Fibroblast of lung (primary cell): ENCODE results near the gene C10orf62. TPM values are rescaled to one million over a fixed set of nuclear protein-coding genes. Genes with fewer than 3 reads are reported as not detected.
A peak's percentile ranks its signal among the peaks of the same experiment; 100 is the strongest.

Experiments used
- DNase-seq, 2 donors: peaks; one replicate each; pipeline versions ENCODE4 v3.0.0 to v3.0.0-alpha.2; 2010; ENCODE audit warnings: low read depth in 2 of 2
- H2AFZ ChIP-seq: 2 replicates; pipeline ENCODE4 v1.5.1; 2012; ENCODE audit warnings: low read length, control low read depth, inconsistent platforms
- H3K27ac ChIP-seq: 2 replicates; pipeline ENCODE4 v1.5.1; 2011; ENCODE audit warnings: low read length, control low read depth; ENCODE audit not compliant: insufficient read depth
- H3K27me3 ChIP-seq: 2 replicates; pipeline ENCODE4 v1.5.1; 2011; ENCODE audit warnings: mild to moderate bottlenecking, low read length; ENCODE audit not compliant: control insufficient read depth, insufficient read depth
- H3K36me3 ChIP-seq: 2 replicates; pipeline ENCODE4 v1.5.1; 2011; ENCODE audit warnings: low read length; ENCODE audit not compliant: control insufficient read depth, insufficient read depth
- H3K4me1 ChIP-seq: 2 replicates; pipeline ENCODE4 v1.5.1; 2011; ENCODE audit warnings: low read length; ENCODE audit not compliant: control insufficient read depth, insufficient read depth; ENCODE audit errors: extremely low read depth
- H3K4me2 ChIP-seq: 2 replicates; pipeline ENCODE4 v1.5.1; 2011; ENCODE audit warnings: low read length, control low read depth; ENCODE audit not compliant: insufficient read depth; ENCODE audit errors: extremely low read depth
- H3K4me3 ChIP-seq, 4 experiments: fragments of 200-600 bp in 1 of 4; sonication (generic) in 1 of 4; replicated peaks in 1 of 4; 2 replicates each; pipeline ENCODE4 v1.5.1; 2011 to 2016; ENCODE audit warnings: low read length in 4 of 4, low read depth in 3 of 4, mild to moderate bottlenecking in 3 of 4, control low read depth in 2 of 4, inconsistent platforms in 1 of 4, mixed read lengths in 1 of 4; ENCODE audit not compliant: insufficient read depth in 1 of 4; ENCODE audit errors: control extremely low read depth in 1 of 4
- H3K79me2 ChIP-seq: 2 replicates; pipeline ENCODE4 v1.5.1; 2012; ENCODE audit warnings: mild to moderate bottlenecking, low read length, inconsistent platforms; ENCODE audit not compliant: control insufficient read depth, insufficient read depth
- H3K9ac ChIP-seq: 2 replicates; pipeline ENCODE4 v1.5.1; 2011; ENCODE audit warnings: mild to moderate bottlenecking, low read length, control low read depth; ENCODE audit not compliant: insufficient read depth
- H3K9me3 ChIP-seq: 2 replicates; pipeline ENCODE4 v1.5.1; 2012; ENCODE audit warnings: low read depth, low read length; ENCODE audit not compliant: control insufficient read depth, insufficient read depth
- H4K20me1 ChIP-seq: 2 replicates; pipeline ENCODE4 v1.5.1; 2011; ENCODE audit warnings: low read length; ENCODE audit not compliant: control insufficient read depth, insufficient read depth; ENCODE audit errors: extremely low read depth
- CTCF ChIP-seq, 2 donors: IDR thresholded peaks in 1 of 2; conservative IDR thresholded peaks in 1 of 2; 1 replicate in 1 of 2; 2 replicates in 1 of 2; pipeline ENCODE4 v1.5.1; 2011 to 2012; ENCODE audit warnings: low read length in 2 of 2, control low read depth in 1 of 2, inconsistent platforms in 1 of 2, low read depth in 1 of 2, mild to moderate bottlenecking in 1 of 2
- EZH2 ChIP-seq: IDR thresholded peaks from 2 replicates; pipeline ENCODE4 v1.5.1; 2012; ENCODE audit warnings: low read length, control low read depth, mild to moderate bottlenecking; ENCODE audit errors: missing control alignments
- polyA plus RNA-seq, 2 donors: library from polyadenylated mRNA; depleted of rRNA in 1 of 2; stranded (reverse) in 1 of 2; unstranded in 1 of 2; fragments of >200 nt; gene quantifications; 2 replicates each; pipeline ENCODE4 v1.2.1, GENCODE V29; 2011 to 2012; ENCODE audit warnings: missing spikeins in 1 of 2
- total RNA-seq: library from RNA; depleted of rRNA; stranded (reverse); fragments of >200 nt; gene quantifications from 2 replicates; pipeline ENCODE4 v1.2.1, GENCODE V29; 2014

C10orf62 gene
- total and polyA plus RNA-seq, 2 donors (not counting 1 experiment from before 2014, with no cell fraction given): not detected

DNA sequence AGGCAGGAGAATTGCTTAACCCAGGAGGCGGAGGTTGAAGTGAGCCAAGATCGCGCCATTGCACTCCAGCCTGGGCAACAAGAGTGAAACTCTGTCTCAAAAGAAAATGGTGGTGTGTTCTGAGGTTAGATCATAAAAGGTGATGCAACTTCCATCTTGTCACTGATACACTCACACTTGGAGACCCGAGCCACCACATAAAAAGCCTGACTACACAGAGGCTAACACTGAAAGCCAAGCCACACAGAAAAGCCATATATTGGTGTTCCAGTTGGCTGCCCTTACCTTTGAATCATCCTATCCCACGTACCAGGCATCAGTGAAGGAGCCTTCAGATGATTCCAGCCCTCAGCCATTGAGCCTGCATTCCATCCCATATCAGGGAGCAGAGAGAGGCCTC, 39.8 kb downstream of the C10orf62 start:
- H3K4me1 ChIP-seq: peaks cover 5% of the 10 kb centered on the region
- H3K79me2 ChIP-seq: no peaks in the 10 kb centered on the region
- H3K27me3 ChIP-seq: no peaks in the 10 kb centered on the region
- H3K36me3 ChIP-seq: no peaks in the 10 kb centered on the region
- DNase-seq: no peak
- H4K20me1 ChIP-seq: no peaks in the 10 kb centered on the region
- no peak for TF ChIP-seq EZH2
- no peak overlapping the region for H3K9ac ChIP-seq
- H3K4me2 ChIP-seq: no peak overlapping the region
- no peak overlapping the region for H3K4me3 ChIP-seq
- no peak overlapping the region for H2AFZ ChIP-seq
- no peaks in the 10 kb centered on the region for H3K9me3 ChIP-seq
- H3K27ac ChIP-seq: no peak overlapping the region

DNA sequence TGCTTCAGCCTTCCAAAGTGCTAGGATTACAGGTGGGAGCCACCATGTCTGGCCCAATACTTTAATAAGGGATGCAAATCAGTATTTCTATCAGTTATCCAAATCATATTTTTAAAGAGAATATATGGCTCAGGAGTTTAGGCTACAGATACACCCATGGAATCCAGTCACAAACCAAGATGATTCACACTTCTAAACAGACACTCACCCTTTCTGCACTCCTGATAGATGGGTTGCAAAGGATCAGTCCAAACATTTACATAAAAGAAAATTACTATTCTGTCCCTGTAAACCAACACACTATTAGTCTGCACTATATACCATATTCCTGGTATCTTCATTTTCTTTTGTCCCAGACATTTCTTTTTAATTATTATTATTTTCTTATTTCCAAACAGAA, 41.6 kb downstream of the C10orf62 start:
- no peaks in the 10 kb centered on the region for H3K79me2 ChIP-seq
- H3K36me3 ChIP-seq: no peaks in the 10 kb centered on the region
- no peak overlapping the region for H2AFZ ChIP-seq
- no peak overlapping the region for H3K4me3 ChIP-seq
- no peaks in the 10 kb centered on the region for H3K9me3 ChIP-seq
- no peaks in the 10 kb centered on the region for H3K27me3 ChIP-seq
- TF ChIP-seq EZH2: no peak
- TF ChIP-seq CTCF (conservative IDR thresholded peaks at IDR 0.05 in 1 of 2, IDR thresholded peaks at IDR 0.05 in 1 of 2; ENCODE audit: low read depth in 1 of 2, low read length in 2 of 2): no peak
- no peak overlapping the region for H3K9ac ChIP-seq
- no peak overlapping the region for H3K27ac ChIP-seq
- no peaks in the 10 kb centered on the region for H4K20me1 ChIP-seq
- no peak overlapping the region for H3K4me2 ChIP-seq
- DNase-seq: peak; percentile 10 to 21
- H3K4me1 ChIP-seq: peaks cover 5% of the 10 kb centered on the region

- peak; percentile 87 to 90 for DNase-seq
- no peak for TF ChIP-seq CTCF (conservative IDR thresholded peaks at IDR 0.05 in 1 of 2, IDR thresholded peaks at IDR 0.05 in 1 of 2; ENCODE audit: low read depth in 1 of 2, low read length in 2 of 2)
- Histone ChIP-seq H2AFZ (peak within 1 kb of the TSS; percentile 92), H3K9ac (peak within 1 kb of the TSS; percentile 44), H3K9me3 (no peaks in the 10 kb centered on the region), H4K20me1 (no peaks in the 10 kb centered on the region), H3K4me2 (peak within 1 kb of the TSS; percentile 97), H3K36me3 (no peaks in the 10 kb centered on the region), H3K79me2 (no peaks in the 10 kb centered on the region), H3K4me3 (peak within 1 kb of the TSS; percentile 78 to 95 (median 92)), H3K27me3 (no peaks in the 10 kb centered on the region), H3K27ac (peak within 1 kb of the TSS; percentile 59), H3K4me1 (peaks cover 5% of the 10 kb centered on the region)
Observed at GRCh38 chr10:97632949-97633884, 43.7 kb downstream of the C10orf62 start, which contains the start of gene MORN4. Gene MORN4, minus strand, starts transcription at chr10:97633500. Its CDS starts 13,847 bp downstream, at chr10:97619653.
